SK-N-SH (cell line): ENCODE results near the gene ADAMTS2. TPM values are rescaled to one million over a fixed set of nuclear protein-coding genes. Genes with fewer than 3 reads are reported as not detected.

Source experiments
- CTCF ChIA-PET: fragments of 300-600, 350-600 bp; formaldehyde crosslinking; extraction: SDS; loops from one replicate; lab custom pipeline; 2021; lab: Yijun Ruan, JAX
- POLR2A ChIA-PET: fragments of 350-600 bp; sonication (Branson Sonifier 250); formaldehyde crosslinking; extraction: SDS; loops from one replicate; lab custom pipeline; 2020; ENCODE audit warnings: antibody characterized with exemption, inconsistent platforms; lab: Yijun Ruan, JAX
- DNase-seq: peaks from one replicate; pipeline ENCODE4 v3.0.0; 2012
- H2AFZ ChIP-seq: fragments of 200-600 bp; sonication (generic); 2 replicates; pipeline ENCODE4 v1.8.1; 2016; ENCODE audit warnings: antibody characterized with exemption, mild to moderate bottlenecking, low read depth
- H3F3A ChIP-seq: fragments of 200-600 bp; sonication (generic); replicated peaks from 2 replicates; pipeline ENCODE3; 2016; ENCODE audit warnings: antibody characterized with exemption, mild to moderate bottlenecking; ENCODE audit not compliant: insufficient read depth
- H3K27ac ChIP-seq, 2 experiments: fragments of 200-500 bp in 1 of 2; fragments of 200-600 bp in 1 of 2; sonication (Bioruptor generic) in 1 of 2; sonication (generic), shearing (Covaris generic) in 1 of 2; 2 replicates each; pipeline versions ENCODE4 v1.5.1 to v1.6.1; 2014 to 2016; ENCODE audit warnings: low read depth in 2 of 2, inconsistent platforms in 1 of 2, low read length in 1 of 2, mild to moderate bottlenecking in 1 of 2, mixed read lengths in 1 of 2
- H3K27me3 ChIP-seq: fragments of 200-600 bp; sonication (generic), shearing (Covaris generic); 2 replicates; pipeline ENCODE4 v1.6.1; 2016; ENCODE audit warnings: mixed run types; ENCODE audit not compliant: insufficient read depth
- H3K36me3 ChIP-seq, 2 experiments: fragments of 200-500 bp in 1 of 2; fragments of 200-600 bp in 1 of 2; sonication (Bioruptor generic) in 1 of 2; sonication (generic) in 1 of 2; replicated peaks in 1 of 2; 2 replicates each; pipeline versions ENCODE3 to v1.5.1; 2014 to 2016; ENCODE audit warnings: low read length in 1 of 2, mild to moderate bottlenecking in 1 of 2; ENCODE audit not compliant: insufficient read depth in 2 of 2, control insufficient read depth in 1 of 2
- H3K4me1 ChIP-seq, 2 experiments: fragments of 200-500 bp in 1 of 2; fragments of 200-600 bp in 1 of 2; sonication (Bioruptor generic) in 1 of 2; sonication (generic), shearing (Covaris generic) in 1 of 2; 2 replicates each; pipeline versions ENCODE4 v1.5.1 to v1.6.1; 2014 to 2016; ENCODE audit warnings: low read depth in 1 of 2, low read length in 1 of 2, mixed run types in 1 of 2; ENCODE audit not compliant: insufficient read depth in 2 of 2, control insufficient read depth in 1 of 2
- H3K4me2 ChIP-seq: fragments of 200-600 bp; sonication (generic), shearing (Covaris generic); 2 replicates; pipeline ENCODE4 v1.6.1; 2017; ENCODE audit warnings: mixed run types
- H3K4me3 ChIP-seq, 2 experiments: fragments of 200-500 bp in 1 of 2; fragments of 200-600 bp in 1 of 2; sonication (Bioruptor generic) in 1 of 2; sonication (generic), shearing (Covaris generic) in 1 of 2; 2 replicates each; pipeline versions ENCODE4 v1.5.1 to v1.8.1; 2014 to 2016; ENCODE audit warnings: low read depth in 2 of 2, inconsistent platforms in 1 of 2, low read length in 1 of 2, mild to moderate bottlenecking in 1 of 2, mixed read lengths in 1 of 2, moderate library complexity in 1 of 2
- H3K79me2 ChIP-seq: fragments of 200-600 bp; sonication (generic); 2 replicates; pipeline ENCODE4 v1.8.1; 2017; ENCODE audit warnings: mild to moderate bottlenecking; ENCODE audit not compliant: insufficient read depth
- H3K9ac ChIP-seq: fragments of 200-600 bp; sonication (generic); 2 replicates; pipeline ENCODE4 v1.6.1; 2017; ENCODE audit warnings: mixed run types
- H3K9me2 ChIP-seq: fragments of 200-600 bp; sonication (generic); 2 replicates; pipeline ENCODE4 v1.6.1; 2017; ENCODE audit warnings: mixed run types
- H3K9me3 ChIP-seq: fragments of 200-600 bp; sonication (generic); 2 replicates; pipeline ENCODE4 v1.6.1; 2017; ENCODE audit warnings: mixed run types, mild to moderate bottlenecking, moderate library complexity
- H4K20me1 ChIP-seq: fragments of 200-600 bp; sonication (generic); 2 replicates; pipeline ENCODE4 v1.6.1; 2017; ENCODE audit warnings: mild to moderate bottlenecking, mixed run types; ENCODE audit not compliant: insufficient read depth
- CHD2 ChIP-seq: fragments of 150-350 bp; IDR thresholded peaks from 2 replicates; pipeline ENCODE4 v1.6.1; 2018; ENCODE audit warnings: low read length; ENCODE audit not compliant: partially characterized antibody
- ELF1 ChIP-seq: IDR thresholded peaks from 2 replicates; pipeline ENCODE4 v1.4.0; 2012
- EZH2phosphoT487 ChIP-seq: fragments of 200-600 bp; sonication (generic); IDR thresholded peaks from 2 replicates; pipeline ENCODE4 v1.6.1; 2017; ENCODE audit warnings: low read depth, mixed run types, mild to moderate bottlenecking, antibody characterized with exemption, moderate library complexity, borderline replicate concordance
- FOXJ3 ChIP-seq: sonication (generic); formaldehyde crosslinking; IDR thresholded peaks from 2 replicates; pipeline ENCODE4 v1.5.1; 2020; ENCODE audit warnings: mild to moderate bottlenecking, missing genetic modification reagents
- FOXM1 ChIP-seq: IDR thresholded peaks from 2 replicates; pipeline ENCODE4 v1.4.0; 2012; ENCODE audit warnings: low read depth, mild to moderate bottlenecking
- GATA2 ChIP-seq: sonication (generic); formaldehyde crosslinking; IDR thresholded peaks from 2 replicates; pipeline ENCODE4 v1.5.0; 2020; ENCODE audit warnings: mild to moderate bottlenecking, missing genetic modification reagents
- IRF3 ChIP-seq: fragments of 150-350 bp; IDR thresholded peaks from 2 replicates; pipeline ENCODE4 v1.6.1; 2016; ENCODE audit warnings: mild to moderate bottlenecking, low read depth, low read length
- MEF2A ChIP-seq: IDR thresholded peaks from 2 replicates; pipeline ENCODE4 v1.4.0; 2012; ENCODE audit warnings: low read depth, borderline replicate concordance
- MXI1 ChIP-seq: IDR thresholded peaks from 2 replicates; pipeline ENCODE4 v1.6.1; 2012; ENCODE audit warnings: mild to moderate bottlenecking, low read depth, low read length, improper control_type of control experiment
- NFIC ChIP-seq: IDR thresholded peaks from 2 replicates; pipeline ENCODE4 v1.4.0; 2012; ENCODE audit warnings: borderline replicate concordance
- NRF1 ChIP-seq: IDR thresholded peaks from 2 replicates; pipeline ENCODE4 v1.6.1; 2012; ENCODE audit warnings: low read depth, mild to moderate bottlenecking, low read length
- REST ChIP-seq: IDR thresholded peaks from 2 replicates; pipeline ENCODE4 v1.6.1; 2012; ENCODE audit warnings: mild to moderate bottlenecking, low read depth, low read length, moderate library complexity
- SMC3 ChIP-seq: IDR thresholded peaks from 2 replicates; pipeline ENCODE4 v1.6.1; 2012; ENCODE audit warnings: low read depth, low read length, improper control_type of control experiment
- TAF1 ChIP-seq: IDR thresholded peaks from 2 replicates; pipeline ENCODE4 v1.6.1; 2012; ENCODE audit warnings: low read depth, mild to moderate bottlenecking, low read length, moderate library complexity, borderline replicate concordance
- TCF12 ChIP-seq: IDR thresholded peaks from 2 replicates; pipeline ENCODE4 v1.4.0; 2012
- USF1 ChIP-seq: IDR thresholded peaks from 2 replicates; pipeline ENCODE4 v1.4.0; 2012; ENCODE audit warnings: low read depth, borderline replicate concordance
- USF2 ChIP-seq: fragments of 150-350 bp; IDR thresholded peaks from 2 replicates; pipeline ENCODE4 v1.6.1; 2017; ENCODE audit warnings: antibody characterized with exemption, low read length, low read depth, borderline replicate concordance
- YY1 ChIP-seq: IDR thresholded peaks from 2 replicates; pipeline ENCODE4 v1.4.0; 2012; ENCODE audit warnings: low read depth, mild to moderate bottlenecking
- ZBTB33 ChIP-seq: IDR thresholded peaks from 2 replicates; pipeline ENCODE4 v1.4.0; 2012; ENCODE audit warnings: low read depth, borderline replicate concordance
- WGBS: methylation state at CpG from one replicate; pipeline ENCODE4 v1.1.6; 2017; ENCODE audit warnings: low lambda C conversion rate; 5-methylcytosine and 5-hydroxymethylcytosine counted together
- polyA plus RNA-seq, 3 experiments: library from polyadenylated mRNA; depleted of rRNA; stranded (reverse); fragments of >200 nt; gene quantifications; 2 replicates each; pipeline ENCODE4 v1.2.3, GENCODE V29; 2012

ADAMTS2 gene
- polyA plus RNA-seq, 1 of the 3 experiments (the other 2 are of a cell fraction), result 0.12 TPM

GRCh38 chr5:179180921-179181645, 164.2 kb downstream of the ADAMTS2 start:
- Histone ChIP-seq H3K4me2 (no peak overlapping the region), H3K9me2 (no peaks in the 10 kb centered on the region), H4K20me1 (no peaks in the 10 kb centered on the region), H3K27ac (no peak overlapping the region), H3K4me3 (no peak overlapping the region), H3F3A (no peaks in the 10 kb centered on the region), H3K9me3 (no peaks in the 10 kb centered on the region), H3K4me1 (peaks cover 0 to 11% of the 10 kb centered on the region in 2 experiments; a peak in 1 of 4 replicates), H2AFZ (no peak overlapping the region), H3K79me2 (no peaks in the 10 kb centered on the region), H3K36me3 (no peaks in the 10 kb centered on the region), H3K9ac (no peak overlapping the region), H3K27me3 (no peaks in the 10 kb centered on the region)
- ChIA-PET CTCF (interaction anchor here (0.6 to 3.6 kb wide), 3 partner anchors 13 to 85 kb away, joined by 3 to 22 read pairs (median 3); no protein-coding TSS in a partner anchor), POLR2A (no interaction called here)
- TF ChIP-seq ELF1 (no peak), SMC3 (no peak), NFIC (no peak), TAF1 (no peak), MEF2A (no peak), MXI1 (no peak), IRF3 (no peak), YY1 (no peak), ZBTB33 (no peak), USF1 (no peak), FOXJ3 (CRISPR knock-in tag) (no peak), FOXM1 (no peak), CHD2 (no peak), TCF12 (no peak), USF2 (no peak), REST (no peak), NRF1 (no peak), GATA2 (CRISPR knock-in tag) (no peak), EZH2phosphoT487 (no peak)
- 51% methylated on average over 12 of the region's 16 CpGs for WGBS
- DNase-seq, result no peak
